HL-60 (cell line): Measurements from ENCODE around the gene ABCG4.
A peak's percentile ranks its signal among the peaks of the same experiment; 100 is the strongest.

Source experiments
- CTCF ChIP-seq: IDR thresholded peaks from one replicate; pipeline ENCODE4 v1.5.1; 2011; ENCODE audit warnings: low read length, control low read depth, inconsistent platforms; ENCODE audit not compliant: insufficient read depth
- POLR2AphosphoS5 ChIP-seq: IDR thresholded peaks from 2 replicates; pipeline ENCODE4 v1.6.1; 2012; ENCODE audit warnings: low read depth
- REST ChIP-seq: IDR thresholded peaks from 2 replicates; pipeline ENCODE4 v1.6.1; 2012; ENCODE audit warnings: low read depth; ENCODE audit not compliant: insufficient replicate concordance
- SPI1 ChIP-seq: IDR thresholded peaks from 2 replicates; pipeline ENCODE4 v1.6.1; 2012; ENCODE audit warnings: low read depth, mild to moderate bottlenecking, borderline replicate concordance

GRCh38 chr11:119172513-119172912 is 23.7 kb downstream of the ABCG4 start:
- TF ChIP-seq POLR2AphosphoS5 (no peak), CTCF (no peak), REST (no peak), SPI1 (peak; percentile 67; the same call in 1 of the 2 replicates)
